H9 (cell line): ENCODE data around the gene IRAK1BP1. TPM values are rescaled to one million over a fixed set of nuclear protein-coding genes. Genes with fewer than 3 reads are reported as not detected.

Source experiments
- DNase-seq: peaks from one replicate; pipeline ENCODE4 v3.0.0-alpha.2; 2017
- H2AFZ ChIP-seq: one replicate; pipeline ENCODE4 v1.6.1; 2013; ENCODE audit warnings: mild to moderate bottlenecking, low read length, control low read depth, moderate library complexity
- H2AK5ac ChIP-seq: 2 replicates; pipeline ENCODE4 v1.6.1; 2013; ENCODE audit warnings: low read length, control low read depth, mixed read lengths; ENCODE audit not compliant: insufficient read length
- H2BK120ac ChIP-seq: one replicate; pipeline ENCODE4 v1.6.1; 2013; ENCODE audit warnings: low read depth, mild to moderate bottlenecking, low read length, control low read depth, inconsistent platforms; ENCODE audit not compliant: poor library complexity, severe bottlenecking
- H2BK12ac ChIP-seq: 2 replicates; pipeline ENCODE4 v1.6.1; 2013; ENCODE audit warnings: low read length, control low read depth, mixed read lengths, low read depth; ENCODE audit not compliant: insufficient read length
- H2BK15ac ChIP-seq: 2 replicates; pipeline ENCODE4 v1.6.1; 2013; ENCODE audit warnings: low read depth, low read length, control low read depth
- H2BK20ac ChIP-seq: one replicate; pipeline ENCODE4 v1.6.1; 2013; ENCODE audit warnings: low read depth, mild to moderate bottlenecking, low read length, control low read depth, inconsistent platforms; ENCODE audit not compliant: poor library complexity, severe bottlenecking
- H2BK5ac ChIP-seq: 2 replicates; pipeline ENCODE4 v1.6.1; 2013; ENCODE audit warnings: low read length, control low read depth, mixed read lengths; ENCODE audit not compliant: insufficient read length
- H3K14ac ChIP-seq: 2 replicates; pipeline ENCODE4 v1.6.1; 2013; ENCODE audit warnings: low read length, control low read depth; ENCODE audit not compliant: insufficient read depth
- H3K18ac ChIP-seq: 2 replicates; pipeline ENCODE4 v1.6.1; 2013; ENCODE audit warnings: low read depth, mild to moderate bottlenecking, mixed read lengths, low read length, control low read depth; ENCODE audit not compliant: insufficient read length
- H3K23ac ChIP-seq: 2 replicates; pipeline ENCODE4 v1.6.1; 2013; ENCODE audit warnings: low read length, control low read depth, mixed read lengths, low read depth; ENCODE audit not compliant: insufficient read length
- H3K23me2 ChIP-seq: 2 replicates; pipeline ENCODE4 v1.6.1; 2013; ENCODE audit warnings: low read depth, mild to moderate bottlenecking, mixed read lengths, low read length, control low read depth; ENCODE audit not compliant: insufficient read length, poor library complexity, severe bottlenecking
- H3K27ac ChIP-seq: 2 replicates; pipeline ENCODE4 v1.5.1; 2013; ENCODE audit warnings: low read length, control low read depth, mixed read lengths, low read depth; ENCODE audit not compliant: insufficient read length
- H3K27me3 ChIP-seq: 2 replicates; pipeline ENCODE4 v1.6.1; 2013; ENCODE audit warnings: low read length, control low read depth, inconsistent platforms; ENCODE audit not compliant: insufficient read depth
- H3K4ac ChIP-seq: 2 replicates; pipeline ENCODE4 v1.6.1; 2013; ENCODE audit warnings: low read depth, mild to moderate bottlenecking, control low read depth, inconsistent platforms, low read length, moderate library complexity
- H3K4me1 ChIP-seq: 2 replicates; pipeline ENCODE4 v1.6.1; 2013; ENCODE audit warnings: low read length, control low read depth, inconsistent platforms; ENCODE audit not compliant: insufficient read depth
- H3K4me2 ChIP-seq: 2 replicates; pipeline ENCODE4 v1.6.1; 2013; ENCODE audit warnings: low read length, control low read depth, mixed read lengths; ENCODE audit not compliant: insufficient read length, insufficient read depth
- H3K56ac ChIP-seq: 2 replicates; pipeline ENCODE4 v1.6.1; 2013; ENCODE audit warnings: low read depth, mild to moderate bottlenecking, mixed read lengths, low read length, control low read depth; ENCODE audit not compliant: insufficient read length
- H3K79me1 ChIP-seq: 2 replicates; pipeline ENCODE4 v1.6.1; 2013; ENCODE audit warnings: low read depth, mild to moderate bottlenecking, moderate library complexity, low read length, control low read depth, inconsistent platforms; ENCODE audit not compliant: insufficient read depth, poor library complexity, severe bottlenecking
- H3K79me2 ChIP-seq: 2 replicates; pipeline ENCODE4 v1.6.1; 2013; ENCODE audit warnings: low read length, control low read depth, inconsistent platforms; ENCODE audit not compliant: insufficient read depth
- H3K9ac ChIP-seq: 2 replicates; pipeline ENCODE4 v1.6.1; 2013; ENCODE audit warnings: low read length, control low read depth, mixed read lengths; ENCODE audit not compliant: insufficient read length; ENCODE audit errors: extremely low read depth
- H3K9me3 ChIP-seq: one replicate; pipeline ENCODE4 v1.6.1; 2013; ENCODE audit warnings: low read depth, low read length, inconsistent platforms; ENCODE audit not compliant: control insufficient read depth
- H3T11ph ChIP-seq: one replicate; pipeline ENCODE4 v1.6.1; 2013; ENCODE audit warnings: mild to moderate bottlenecking, low read length, control low read depth, inconsistent platforms
- H4K20me1 ChIP-seq: one replicate; pipeline ENCODE4 v1.6.1; 2013; ENCODE audit not compliant: control insufficient read depth, insufficient read length, insufficient read depth
- H4K5ac ChIP-seq: 2 replicates; pipeline ENCODE4 v1.6.1; 2013; ENCODE audit warnings: low read depth, mild to moderate bottlenecking, mixed read lengths, low read length, control low read depth; ENCODE audit not compliant: insufficient read length
- H4K8ac ChIP-seq: replicated peaks from 2 replicates; pipeline ENCODE4 v1.6.1; 2013; ENCODE audit warnings: low read length, control low read depth, mixed read lengths, low read depth; ENCODE audit not compliant: insufficient read length
- H4K91ac ChIP-seq: 2 replicates; pipeline ENCODE4 v1.6.1; 2013; ENCODE audit warnings: low read depth, mild to moderate bottlenecking, moderate library complexity, mixed read lengths, low read length, control low read depth; ENCODE audit not compliant: insufficient read length
- H3K27ac Mint-ChIP-seq, 3 experiments: 2 replicates in 2 of 3; 3 replicates in 1 of 3; pipeline ENCODE4 v1.8.0; 2020 to 2021; ENCODE audit warnings: mixed read lengths in 3 of 3, mild to moderate bottlenecking in 1 of 3, moderate library complexity in 1 of 3
- H3K27me3 Mint-ChIP-seq: 2 replicates; pipeline ENCODE4 v1.8.0; 2021; ENCODE audit warnings: low read depth, mild to moderate bottlenecking, moderate library complexity, mixed read lengths
- H3K36me3 Mint-ChIP-seq, 3 experiments: 2 replicates in 2 of 3; 3 replicates in 1 of 3; pipeline ENCODE4 v1.8.0; 2020 to 2021; ENCODE audit warnings: low read depth in 3 of 3, mixed read lengths in 3 of 3; ENCODE audit not compliant: insufficient read depth in 1 of 3
- H3K4me1 Mint-ChIP-seq, 2 experiments: 2 replicates each; pipeline ENCODE4 v1.8.0; 2020; ENCODE audit warnings: mixed read lengths in 2 of 2
- H3K4me3 Mint-ChIP-seq, 2 experiments: 2 replicates in 1 of 2; 3 replicates in 1 of 2; pipeline ENCODE4 v1.8.0; 2020 to 2021; ENCODE audit warnings: mild to moderate bottlenecking in 2 of 2, mixed read lengths in 2 of 2, moderate library complexity in 1 of 2
- H3K9me3 Mint-ChIP-seq, 2 experiments: 2 replicates in 1 of 2; 3 replicates in 1 of 2; pipeline ENCODE4 v1.8.0; 2020; ENCODE audit warnings: mild to moderate bottlenecking in 2 of 2, mixed read lengths in 2 of 2, moderate library complexity in 1 of 2
- CTCF ChIP-seq: fragments of 200-600 bp; sonication (generic); conservative IDR thresholded peaks from 3 replicates; pipeline ENCODE4 v1.8.0; 2021; ENCODE audit warnings: antibody characterized with exemption, mild to moderate bottlenecking
- WGBS: extraction: QIAGEN DNeasy Blood & Tissue Kit; methylation state at CpG from one replicate; pipeline ENCODE4 v1.1.7; 2013; ENCODE audit warnings: missing lambda C conversion rate, low lambda C conversion rate, mixed read lengths; ENCODE audit not compliant: insufficient read length; ENCODE audit errors: extremely low coverage; 5-methylcytosine and 5-hydroxymethylcytosine counted together
- total RNA-seq: library from RNA; stranded (reverse); gene quantifications from 2 replicates; pipeline ENCODE4 v1.2.1, GENCODE V29; 2021

The IRAK1BP1 gene
- total RNA-seq, 1 experiment from 2014 or later = 3.8 TPM

DNA sequence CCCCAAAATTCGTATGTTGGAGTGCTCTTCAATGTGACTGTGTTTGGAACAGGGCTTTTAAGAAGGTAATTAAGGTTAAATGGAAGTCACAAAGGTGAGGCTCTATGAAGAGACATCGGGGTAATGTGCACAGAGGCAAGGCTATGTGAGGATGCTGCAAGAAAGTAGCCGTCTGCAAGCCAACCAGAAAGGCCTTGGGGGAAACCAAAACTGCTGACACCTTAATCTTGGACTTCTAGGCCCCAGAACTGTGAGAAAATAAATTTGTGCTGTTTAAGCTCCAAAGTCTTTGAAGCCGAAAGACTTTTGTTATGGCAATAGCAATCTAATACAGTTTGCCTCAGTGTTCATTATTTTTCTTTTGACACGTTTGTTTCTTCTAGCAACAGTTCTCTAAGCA lies 2.4 kb upstream of the IRAK1BP1 start:
- no peak overlapping the region for H4K91ac ChIP-seq
- Mint-ChIP-seq H3K36me3 (peaks cover 0 to under 1% (median 0%) of the 10 kb centered on the region in 3 experiments; a peak in 2 of 7 replicates), H3K4me1 (peaks cover 13 to 17% of the 10 kb centered on the region in 2 experiments), H3K27me3 (no peaks in the 10 kb centered on the region), H3K27ac (no peak overlapping the region), H3K4me3 (no peak overlapping the region), H3K9me3 (no peaks in the 10 kb centered on the region; a peak in 1 of 5 replicates)
- no peak overlapping the region for H2BK20ac ChIP-seq
- H3K4me2 ChIP-seq = no peak overlapping the region
- no peak overlapping the region for H4K5ac ChIP-seq
- no peak overlapping the region for H3K14ac ChIP-seq
- H3K27ac ChIP-seq = no peak overlapping the region
- no peaks in the 10 kb centered on the region for H4K20me1 ChIP-seq
- no peak overlapping the region for H3K9ac ChIP-seq
- peaks cover 5% of the 10 kb centered on the region for H3K23me2 ChIP-seq
- no peak overlapping the region for H2BK120ac ChIP-seq
- no peak overlapping the region for H4K8ac ChIP-seq
- H2BK15ac ChIP-seq = no peak overlapping the region
- H3K4me1 ChIP-seq = no peaks in the 10 kb centered on the region; the same call in 1 of the 2 replicates
- H3T11ph ChIP-seq = no peak overlapping the region
- no peak overlapping the region for H2BK12ac ChIP-seq
- no peak overlapping the region for H2BK5ac ChIP-seq
- no peak overlapping the region for H3K56ac ChIP-seq
- WGBS = no CpG with 5 or more reads among the region's 5 CpGs
- H3K23ac ChIP-seq = no peak overlapping the region
- no peaks in the 10 kb centered on the region for H3K79me1 ChIP-seq
- no peak overlapping the region for H2AFZ ChIP-seq
- DNase-seq = no peak
- H3K79me2 ChIP-seq = no peaks in the 10 kb centered on the region
- TF ChIP-seq CTCF = no peak
- H2AK5ac ChIP-seq = no peak overlapping the region
- H3K9me3 ChIP-seq = no peaks in the 10 kb centered on the region
- H3K4ac ChIP-seq = no peak overlapping the region
- no peak overlapping the region for H3K18ac ChIP-seq
- no peaks in the 10 kb centered on the region for H3K27me3 ChIP-seq
